Dermis blood vessel endothelial cell (primary cell): ENCODE results near the gene FPR1. TPM values are rescaled to one million over a fixed set of nuclear protein-coding genes. Genes with fewer than 3 reads are reported as not detected.

Source experiments
- DNase-seq: peaks from one replicate; pipeline ENCODE4 v3.0.0; 2010
- total RNA-seq: library from RNA; depleted of rRNA; stranded (reverse); fragments of >200 nt; gene quantifications from 2 replicates; pipeline ENCODE4 v1.2.3, GENCODE V29; 2014

Gene FPR1
- not detected in 2 replicates for total RNA-seq

- DNase-seq: no peak
Observed at GRCh38 chr19:51751655-51752054, at the start of gene FPR1. TSS of gene FPR1 (minus strand) at chr19:51751878. CDS start at chr19:51746994, 4,884 bp downstream.

- DNase-seq: peak; percentile 12
Observed at GRCh38 chr19:51800473-51801244, 49.0 kb upstream of the FPR1 start.

- DNase-seq: no peak
Observed at GRCh38 chr19:51799774-51800472, 48.2 kb upstream of the FPR1 start.

- DNase-seq: peak; percentile 96
Observed at GRCh38 chr19:51799034-51799773, 47.5 kb upstream of the FPR1 start.

- no peak for DNase-seq
Observed at GRCh38 chr19:51798062-51798461, 46.4 kb upstream of the FPR1 start.

- no peak for DNase-seq
Observed at GRCh38 chr19:51797480-51797879, 45.8 kb upstream of the FPR1 start.

GRCh38 chr19:51796195-51796679, 44.6 kb upstream of the FPR1 start:
- DNase-seq: no peak

- DNase-seq: no peak
Observed at GRCh38 chr19:51794885-51795490, 43.3 kb upstream of the FPR1 start, which contains the start of gene FPR3. TSS of gene FPR3 (plus strand) at chr19:51795157. CDS start at chr19:51823749, 28,592 bp downstream.

- DNase-seq: no peak
Observed at GRCh38 chr19:51793994-51794393, 42.3 kb upstream of the FPR1 start.

GRCh38 chr19:51792932-51793331, 41.3 kb upstream of the FPR1 start:
- no peak for DNase-seq

- DNase-seq: no peak
Observed at GRCh38 chr19:51789061-51789795, 37.5 kb upstream of the FPR1 start.

GRCh38 chr19:51788029-51788428, 36.4 kb upstream of the FPR1 start:
- DNase-seq: no peak

GRCh38 chr19:51786646-51787494, 35.2 kb upstream of the FPR1 start:
- DNase-seq: no peak

GRCh38 chr19:51784922-51785690, 33.4 kb upstream of the FPR1 start:
- no peak for DNase-seq

GRCh38 chr19:51784109-51784785, 32.6 kb upstream of the FPR1 start:
- DNase-seq: no peak

GRCh38 chr19:51783372-51783771, 31.7 kb upstream of the FPR1 start:
- DNase-seq: peak; percentile 13

GRCh38 chr19:51781999-51782398, 30.3 kb upstream of the FPR1 start:
- no peak for DNase-seq

- no peak for DNase-seq
Observed at GRCh38 chr19:51780270-51780669, 28.6 kb upstream of the FPR1 start.

GRCh38 chr19:51779703-51780102, 28.0 kb upstream of the FPR1 start:
- no peak for DNase-seq

GRCh38 chr19:51779181-51779580, 27.5 kb upstream of the FPR1 start:
- no peak for DNase-seq
